GM19455 (cell line): ENCODE results near the gene DCLK2.

ENCODE experiments used
- ATAC-seq: cut with Tn5 transposase; IDR thresholded peaks from one replicate; pipeline ENCODE4 v1.9.1; 2021; ENCODE audit not compliant: unreplicated experiment

The DCLK2 gene

GRCh38 chr4:150234246-150234645 lies 156.0 kb downstream of the DCLK2 start:
- no peak for ATAC-seq

- ATAC-seq, result no peak
Observed at GRCh38 chr4:150235317-150235716, 157.1 kb downstream of the DCLK2 start.

GRCh38 chr4:150235808-150236271 lies 157.6 kb downstream of the DCLK2 start:
- ATAC-seq, result no peak

- no peak for ATAC-seq
Observed at GRCh38 chr4:150236626-150237025, 158.4 kb downstream of the DCLK2 start.

DNA sequence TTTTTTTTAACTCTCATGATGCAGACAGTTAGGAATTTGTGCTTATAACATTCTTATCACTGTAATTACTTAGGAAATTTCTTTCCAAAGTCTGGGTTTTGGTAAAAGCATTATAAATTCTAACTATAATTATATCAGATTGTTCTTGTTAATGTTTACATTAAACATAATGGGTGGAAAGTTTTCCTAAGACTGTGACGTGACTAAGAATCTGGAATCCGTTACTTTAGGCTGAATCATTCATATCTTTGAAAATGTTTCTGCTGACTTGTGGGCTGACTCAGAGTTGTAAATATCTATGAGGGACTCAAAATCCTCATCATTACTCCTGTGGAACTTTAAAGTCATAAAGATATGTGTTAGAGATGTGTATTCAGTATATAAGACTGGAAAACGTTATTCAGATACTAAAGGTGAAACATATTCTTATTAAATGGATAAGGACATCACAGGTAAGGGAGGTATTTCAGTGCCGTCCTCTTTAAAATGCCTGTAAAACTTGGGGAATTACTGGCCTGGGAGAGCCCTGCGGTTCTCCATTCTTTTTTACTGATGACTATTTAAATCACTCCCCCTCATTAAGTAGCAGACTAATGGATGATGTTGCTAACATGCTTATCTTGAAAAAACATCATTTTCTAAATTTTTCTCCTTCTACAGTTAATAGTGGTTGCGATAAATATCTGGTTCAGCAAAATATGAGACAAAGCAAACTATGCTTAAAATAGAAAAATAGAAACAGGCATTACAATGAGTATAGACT lies 159.0 kb downstream of the DCLK2 start:
- no peak for ATAC-seq

GRCh38 chr4:150238591-150238990 lies 160.3 kb downstream of the DCLK2 start:
- no peak for ATAC-seq

- no peak for ATAC-seq
Observed at GRCh38 chr4:150240011-150240410, 161.8 kb downstream of the DCLK2 start.

- ATAC-seq, result no peak
Observed at GRCh38 chr4:150242820-150243458, 164.7 kb downstream of the DCLK2 start.

GRCh38 chr4:150243932-150244331 lies 165.7 kb downstream of the DCLK2 start:
- no peak for ATAC-seq

- no peak for ATAC-seq
Observed at GRCh38 chr4:150244600-150244999, 166.4 kb downstream of the DCLK2 start.

GRCh38 chr4:150247184-150247583 lies 168.9 kb downstream of the DCLK2 start:
- ATAC-seq, result no peak

GRCh38 chr4:150248181-150248580 lies 169.9 kb downstream of the DCLK2 start:
- ATAC-seq, result no peak

GRCh38 chr4:150250293-150250997 lies 172.2 kb downstream of the DCLK2 start:
- no peak for ATAC-seq

DNA sequence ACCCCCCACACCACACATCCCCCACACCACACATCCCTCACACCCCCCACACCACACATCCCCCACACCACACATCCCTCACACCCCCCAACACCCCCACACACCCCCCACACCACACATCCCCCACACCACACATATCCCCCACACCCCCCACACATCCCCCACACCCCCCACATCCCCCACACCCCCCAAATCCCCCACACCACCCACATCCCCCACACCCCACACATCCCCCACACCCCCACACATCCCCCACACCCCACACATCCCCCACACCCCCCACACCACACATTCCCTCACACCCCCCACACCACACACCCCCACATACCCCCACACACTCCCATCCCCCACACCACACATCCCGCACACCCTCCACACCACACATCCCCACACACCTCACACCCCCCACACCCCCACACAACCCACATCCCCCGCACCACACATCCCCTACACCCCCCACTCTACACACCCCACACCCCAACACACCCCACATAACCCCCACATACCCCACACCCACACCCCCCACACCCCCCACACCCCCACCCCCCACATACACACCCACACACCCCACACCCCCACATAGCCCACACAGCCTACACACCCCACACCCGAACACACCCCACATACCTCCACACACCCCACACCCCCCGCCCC lies 172.9 kb downstream of the DCLK2 start:
- no peak for ATAC-seq

- no peak for ATAC-seq
Observed at GRCh38 chr4:150251752-150252190, 173.5 kb downstream of the DCLK2 start.

DNA sequence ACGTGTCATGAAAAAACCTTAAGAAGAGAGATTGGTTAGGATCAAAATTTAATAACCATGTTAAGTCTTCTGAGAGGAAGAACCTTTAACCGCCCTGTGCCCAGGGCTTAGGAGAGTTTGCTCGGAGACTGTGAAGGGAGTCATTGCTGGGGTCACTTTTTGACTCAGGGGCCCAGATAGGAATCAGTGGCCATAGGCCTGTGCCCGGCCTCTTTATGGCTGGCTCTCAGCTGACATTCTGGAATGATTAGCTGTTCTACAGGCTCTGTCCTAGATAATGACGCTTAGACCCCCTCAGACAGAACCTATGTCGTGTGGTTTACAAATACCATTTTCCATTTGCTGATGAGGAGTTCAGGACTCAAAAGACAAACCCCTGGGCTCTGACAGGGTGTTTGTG lies 174.1 kb downstream of the DCLK2 start:
- no peak for ATAC-seq

- no peak for ATAC-seq
Observed at GRCh38 chr4:150252741-150253140, 174.5 kb downstream of the DCLK2 start.

GRCh38 chr4:150253416-150253815 lies 175.2 kb downstream of the DCLK2 start:
- ATAC-seq, result no peak

DNA sequence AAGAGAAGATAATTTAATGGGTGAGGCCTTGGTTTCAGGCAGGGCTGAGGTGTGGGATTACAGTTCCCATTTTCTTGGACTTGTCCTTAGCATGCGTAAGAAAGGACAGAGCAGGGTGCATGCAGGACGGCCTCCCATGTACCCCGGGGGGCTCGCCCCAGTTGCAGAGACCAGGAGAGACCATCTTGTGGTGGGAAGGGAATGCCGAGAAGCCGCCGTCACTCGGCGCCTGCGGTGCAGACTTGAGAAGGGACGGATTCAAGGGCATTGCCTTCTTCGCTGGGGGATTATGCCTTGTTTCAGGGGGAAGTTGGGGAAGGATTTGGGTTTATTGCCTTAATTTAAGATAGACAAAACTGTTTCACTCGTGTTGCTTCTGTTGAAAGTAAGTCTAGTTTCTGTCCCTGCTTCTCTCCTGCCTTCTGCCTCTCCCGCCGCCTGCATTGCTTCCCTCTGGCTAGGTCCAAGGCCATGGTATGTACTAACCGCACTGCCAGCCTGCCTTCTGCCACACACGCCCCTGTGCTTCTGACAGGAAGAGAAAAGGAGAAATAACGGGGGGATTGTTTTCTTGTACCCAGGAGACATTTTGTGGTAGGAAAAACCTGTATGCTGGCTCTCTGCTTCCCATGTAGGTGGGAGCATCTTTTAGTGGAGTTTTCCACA lies 175.9 kb downstream of the DCLK2 start:
- ATAC-seq, result no peak

DNA sequence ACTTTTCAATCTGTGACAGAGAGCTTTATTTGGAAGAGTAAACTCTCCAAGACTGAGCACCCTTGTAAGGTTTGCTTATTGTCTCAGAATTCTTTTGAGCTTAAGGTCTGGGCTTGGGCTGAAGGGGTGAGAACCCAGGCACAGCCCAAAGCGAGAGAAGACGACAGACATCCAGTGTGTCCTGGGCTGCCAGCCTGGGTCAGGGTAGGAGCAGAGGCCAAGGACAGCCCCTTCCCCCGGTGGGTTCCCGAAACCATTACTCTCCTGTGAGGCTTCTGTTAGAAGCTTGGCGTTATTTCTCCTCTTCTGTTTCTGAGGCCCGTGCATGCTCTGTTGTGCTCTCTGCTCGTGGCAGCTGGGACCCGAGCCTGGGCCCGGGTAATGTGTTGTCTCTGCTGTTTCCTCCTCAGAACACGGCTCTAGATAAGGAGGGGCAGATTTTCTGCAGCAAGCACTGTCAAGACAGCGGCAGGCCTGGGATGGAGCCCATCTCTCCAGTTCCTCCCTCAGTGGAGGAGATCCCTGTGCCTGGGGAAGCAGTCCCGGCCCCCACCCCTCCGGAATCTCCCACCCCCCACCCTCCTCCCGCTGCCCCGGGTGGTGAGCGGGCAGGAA lies 177.5 kb downstream of the DCLK2 start:
- no peak for ATAC-seq
